DND-41 (cell line): ENCODE results near the gene DNMT1.

ENCODE experiments used
- ATAC-seq: fragments of 200-7000 bp; cut with Tn5 transposase; 3 replicates; pipeline ENCODE4 v1.9.1; 2021; ENCODE audit warnings: low read depth; ENCODE audit not compliant: insufficient read depth
- DNase-seq: peaks from one replicate; pipeline ENCODE4 v3.0.0-alpha.2; 2020
- H2AFZ ChIP-seq: 2 replicates; pipeline ENCODE4 v1.6.0; 2012; ENCODE audit warnings: low read depth, low read length
- H3K27ac ChIP-seq: 2 replicates; pipeline ENCODE4 v1.5.1; 2012; ENCODE audit warnings: low read length, inconsistent platforms
- H3K27me3 ChIP-seq: fragments of 200-600 bp; sonication (generic); 2 replicates; pipeline ENCODE4 v1.6.0; 2012; ENCODE audit warnings: low read length, mild to moderate bottlenecking, inconsistent platforms; ENCODE audit not compliant: insufficient read depth, poor library complexity
- H3K36me3 ChIP-seq: 2 replicates; pipeline ENCODE4 v1.5.1; 2012; ENCODE audit warnings: low read length, inconsistent platforms; ENCODE audit not compliant: insufficient read depth
- H3K4me1 ChIP-seq: 2 replicates; pipeline ENCODE4 v1.5.1; 2012; ENCODE audit warnings: mild to moderate bottlenecking, low read length; ENCODE audit not compliant: insufficient read depth
- H3K4me2 ChIP-seq: 2 replicates; pipeline ENCODE4 v1.6.0; 2012; ENCODE audit warnings: mild to moderate bottlenecking, moderate library complexity, low read length, inconsistent platforms; ENCODE audit not compliant: insufficient read depth
- H3K4me3 ChIP-seq, 2 experiments: fragments of 200-600 bp in 1 of 2; shearing (Covaris generic) in 1 of 2; 2 replicates each; pipeline ENCODE4 v1.5.1; 2012 to 2016; ENCODE audit warnings: inconsistent platforms in 2 of 2, low read length in 2 of 2, mild to moderate bottlenecking in 2 of 2, low read depth in 1 of 2, moderate library complexity in 1 of 2
- H3K79me2 ChIP-seq: 2 replicates; pipeline ENCODE4 v1.6.0; 2012; ENCODE audit warnings: low read length, inconsistent platforms; ENCODE audit not compliant: insufficient read depth
- H3K9ac ChIP-seq: 2 replicates; pipeline ENCODE4 v1.6.0; 2012; ENCODE audit warnings: low read depth, mild to moderate bottlenecking, inconsistent platforms, low read length, moderate library complexity
- H3K9me3 ChIP-seq: 2 replicates; pipeline ENCODE4 v1.5.1; 2012; ENCODE audit warnings: low read length, moderate library complexity, mild to moderate bottlenecking, inconsistent platforms; ENCODE audit not compliant: insufficient read depth, severe bottlenecking
- H4K20me1 ChIP-seq: 2 replicates; pipeline ENCODE4 v1.6.0; 2012; ENCODE audit warnings: low read length; ENCODE audit not compliant: insufficient read depth
- CTCF ChIP-seq: IDR thresholded peaks from 2 replicates; pipeline ENCODE4 v1.5.1; 2012; ENCODE audit warnings: borderline replicate concordance, low read length, moderate library complexity, mild to moderate bottlenecking; ENCODE audit not compliant: poor library complexity, severe bottlenecking; ENCODE audit errors: extremely low read depth
- EZH2 ChIP-seq: IDR thresholded peaks from 3 replicates; pipeline ENCODE4 v1.6.1; 2012; ENCODE audit warnings: borderline replicate concordance, low read depth, mild to moderate bottlenecking, moderate library complexity, low read length, inconsistent platforms; ENCODE audit not compliant: severe bottlenecking

Gene DNMT1

GRCh38 chr19:10084803-10085202 lies 110.0 kb downstream of the DNMT1 start:
- no peak overlapping the region for H3K9ac ChIP-seq
- no peak overlapping the region for H3K27ac ChIP-seq
- H3K79me2 ChIP-seq, result no peaks in the 10 kb centered on the region; the same call in 1 of the 2 replicates
- DNase-seq (no peak), ATAC-seq (no peak)
- H3K9me3 ChIP-seq, result no peaks in the 10 kb centered on the region
- H3K4me1 ChIP-seq, result peaks cover 16% of the 10 kb centered on the region
- peak overlapping the region; percentile 89; the same call in 1 of the 2 replicates for H2AFZ ChIP-seq
- H3K36me3 ChIP-seq, result peaks cover 3% of the 10 kb centered on the region; the same call in 1 of the 2 replicates
- H3K4me3 ChIP-seq, result no peak overlapping the region
- H3K4me2 ChIP-seq, result no peak overlapping the region
- H4K20me1 ChIP-seq, result no peaks in the 10 kb centered on the region
- TF ChIP-seq EZH2, result no peak
- H3K27me3 ChIP-seq, result no peaks in the 10 kb centered on the region

- TF ChIP-seq CTCF (no peak), EZH2 (no peak)
- ATAC-seq (no peak), DNase-seq (no peak)
- Histone ChIP-seq H3K9me3 (no peaks in the 10 kb centered on the region), H3K79me2 (no peaks in the 10 kb centered on the region; the same call in 1 of the 2 replicates), H3K27ac (no peak overlapping the region), H3K27me3 (no peaks in the 10 kb centered on the region), H3K9ac (no peak overlapping the region), H3K36me3 (no peaks in the 10 kb centered on the region), H3K4me1 (peaks cover 16% of the 10 kb centered on the region), H2AFZ (no peak overlapping the region), H3K4me2 (no peak overlapping the region), H3K4me3 (no peak overlapping the region), H4K20me1 (no peaks in the 10 kb centered on the region)
Observed at GRCh38 chr19:10083911-10084310, 110.8 kb downstream of the DNMT1 start.
